Panc1 (cell line): Measurements from ENCODE around the gene RIC3. TPM values are rescaled to one million over a fixed set of nuclear protein-coding genes. Genes with fewer than 3 reads are reported as not detected.

Experiments
- ATAC-seq: fragments of 200-7000 bp; cut with Tn5 transposase; 2 replicates; pipeline ENCODE4 v1.9.1; 2020; ENCODE audit warnings: mild to moderate bottlenecking, moderate library complexity
- BruUV-seq: library from RNA; stranded (reverse); fragments of 400-500 nt; replicated peaks from 2 replicates; lab custom pipeline; 2021; lab: Mats Ljungman, UMichigan
- CTCF ChIA-PET: fragments of 300-600 bp; sonication (Branson Sonifier 250); formaldehyde crosslinking; loops from one replicate; lab custom pipeline; 2022; ENCODE audit warnings: antibody characterized with exemption; lab: Charles Lee
- POLR2A ChIA-PET: fragments of 300-600 bp; sonication (Branson Sonifier 250); formaldehyde crosslinking; loops from one replicate; lab custom pipeline; 2022; ENCODE audit warnings: antibody characterized with exemption; lab: Charles Lee
- DNase-seq: peaks from one replicate; pipeline ENCODE4 v3.0.0-alpha.2; 2010; ENCODE audit warnings: low read depth, low spot score
- H3K27ac ChIP-seq: 2 replicates; pipeline ENCODE4 v1.5.1; 2011; ENCODE audit warnings: mild to moderate bottlenecking, low read length, inconsistent platforms
- H3K27me3 ChIP-seq: fragments of 200-500 bp; sonication (Bioruptor generic); 2 replicates; pipeline ENCODE4 v1.6.0; 2014; ENCODE audit warnings: low read length, inconsistent platforms; ENCODE audit not compliant: control insufficient read depth, insufficient read depth
- H3K36me3 ChIP-seq: fragments of 200-500 bp; sonication (Bioruptor generic); 2 replicates; pipeline ENCODE4 v1.5.1; 2014; ENCODE audit warnings: inconsistent platforms, mild to moderate bottlenecking, low read length, moderate library complexity; ENCODE audit not compliant: control insufficient read depth, insufficient read depth
- H3K4me1 ChIP-seq: 2 replicates; pipeline ENCODE4 v1.5.1; 2011; ENCODE audit warnings: inconsistent platforms, mild to moderate bottlenecking, low read length, moderate library complexity; ENCODE audit not compliant: control insufficient read depth, insufficient read depth
- H3K4me3 ChIP-seq, 2 experiments: 2 replicates each; pipeline ENCODE4 v1.5.1; 2011 to 2012; ENCODE audit warnings: low read depth in 2 of 2, low read length in 2 of 2, mild to moderate bottlenecking in 2 of 2, inconsistent platforms in 1 of 2, moderate library complexity in 1 of 2
- H3K9me3 ChIP-seq: fragments of 200-500 bp; sonication (Bioruptor generic); 2 replicates; pipeline ENCODE4 v1.5.1; 2014; ENCODE audit warnings: low read depth, mild to moderate bottlenecking, inconsistent platforms, low read length, moderate library complexity; ENCODE audit not compliant: control insufficient read depth, insufficient read depth
- CTCF ChIP-seq: fragments of 450-650 bp; IDR thresholded peaks from 2 replicates; pipeline ENCODE4 v1.5.1; 2017; ENCODE audit warnings: mild to moderate bottlenecking
- POLR2AphosphoS5 ChIP-seq: IDR thresholded peaks from 2 replicates; pipeline ENCODE4 v1.6.1; 2012; ENCODE audit warnings: mild to moderate bottlenecking, low read depth, low read length, moderate library complexity
- REST ChIP-seq, 2 experiments: IDR thresholded peaks; 2 replicates each; pipeline ENCODE4 v1.6.1; 2011 to 2012; ENCODE audit warnings: low read depth in 2 of 2, control low read depth in 1 of 2, low read length in 1 of 2, mild to moderate bottlenecking in 1 of 2, moderate library complexity in 1 of 2; ENCODE audit not compliant: insufficient read depth in 1 of 2
- SIN3A ChIP-seq: IDR thresholded peaks from 2 replicates; pipeline ENCODE4 v1.6.1; 2012; ENCODE audit warnings: low read depth, mild to moderate bottlenecking, low read length, moderate library complexity, borderline replicate concordance; ENCODE audit not compliant: insufficient read depth
- TCF7L2 ChIP-seq: IDR thresholded peaks from 2 replicates; pipeline ENCODE4 v1.6.1; 2011; ENCODE audit warnings: mild to moderate bottlenecking, low read depth, low read length, inconsistent platforms
- in situ Hi-C: cut with HindIII; loops from 2 replicates; pipeline ENCODE4 v1.10.0; 2016; ENCODE audit warnings: low sequenced_read_pairs, low pct_unique_long_range_greater_than_20kb
- intact Hi-C: fragments of 100-400 bp; cut with micrococcal nuclease; formaldehyde crosslinking; loops from one replicate; pipeline ENCODE4 v1.10.0; 2022; ENCODE audit not compliant: unreplicated experiment
- total RNA-seq: library from RNA; stranded (reverse); gene quantifications from one replicate; pipeline ENCODE4 v1.2.1, GENCODE V29; 2021; ENCODE audit not compliant: unreplicated experiment

RIC3 gene
- total RNA-seq, 1 experiment from 2014 or later = 4.2 TPM

GRCh38 chr11:8099291-8099899 is 69.4 kb downstream of the RIC3 start:
- peak; percentile 84 for DNase-seq
- no peaks in the 10 kb centered on the region for H3K9me3 ChIP-seq
- intact Hi-C loops (loop anchor here (1.0 to 10.0 kb wide), 3 partner anchors 66 to 205 kb away; no protein-coding TSS in a partner anchor), in situ Hi-C loops (no loop called here)
- peak; percentile 89 for ATAC-seq
- ChIA-PET POLR2A (no interaction called here), CTCF (interaction anchor here (0.6 to 4.0 kb wide), 21 partner anchors 8 to 113 kb away, joined by 3 to 80 read pairs (median 5); partner anchors contain the start of gene EIF3F)
- H3K4me1 ChIP-seq = no peaks in the 10 kb centered on the region
- no TSS peak for BruUV-seq
- TF ChIP-seq TCF7L2 = no peak
- TF ChIP-seq POLR2AphosphoS5 = no peak
- peak; percentile 95 for TF ChIP-seq CTCF
- no peak for TF ChIP-seq REST (IDR thresholded peaks at IDR 0.05; ENCODE audit: insufficient read depth in 1 of 2, low read depth in 2 of 2, low read length in 1 of 2)
- TF ChIP-seq SIN3A = no peak
- no peaks in the 10 kb centered on the region for H3K36me3 ChIP-seq
- H3K27ac ChIP-seq = no peak overlapping the region
- no peak overlapping the region for H3K4me3 ChIP-seq
- no peaks in the 10 kb centered on the region for H3K27me3 ChIP-seq

GRCh38 chr11:8098879-8099278 is 69.9 kb downstream of the RIC3 start:
- intact Hi-C loops = loop anchor here (1.0 to 10.0 kb wide), 3 partner anchors 66 to 204 kb away; no protein-coding TSS in a partner anchor
- no peak for TF ChIP-seq CTCF
- no peak for TF ChIP-seq POLR2AphosphoS5
- no peak for TF ChIP-seq SIN3A
- no peak for TF ChIP-seq TCF7L2
- no peak for TF ChIP-seq REST (IDR thresholded peaks at IDR 0.05; ENCODE audit: insufficient read depth in 1 of 2, low read depth in 2 of 2, low read length in 1 of 2)

More at GRCh38 chr11:8098879-8099278, 69.9 kb downstream of the RIC3 start:
- Histone ChIP-seq H3K9me3 (no peaks in the 10 kb centered on the region), H3K4me1 (no peaks in the 10 kb centered on the region), H3K27ac (no peak overlapping the region), H3K4me3 (no peak overlapping the region), H3K36me3 (no peaks in the 10 kb centered on the region), H3K27me3 (no peaks in the 10 kb centered on the region)
- in situ Hi-C loops = no loop called here
- ATAC-seq (no peak), DNase-seq (no peak)
- ChIA-PET POLR2A (no interaction called here), CTCF (interaction anchor here (0.8 to 4.0 kb wide), 18 partner anchors 8 to 112 kb away, joined by 3 to 80 read pairs (median 6); partner anchors contain the start of gene EIF3F)
- BruUV-seq = no TSS peak
